ENCODE results near the gene ZNF48. TPM values are rescaled to one million over a fixed set of nuclear protein-coding genes. Genes with fewer than 3 reads are reported as not detected.
"Not testable (repeated sequence)": the region's sequence is repeated elsewhere in the genome, so short reads cannot be mapped to it uniquely, and the experiment has no call there.

Gene ZNF48
- total RNA-seq, 4 donors from 2014 or later: 2.8 to 5.9 (median 4.5) TPM

DNA sequence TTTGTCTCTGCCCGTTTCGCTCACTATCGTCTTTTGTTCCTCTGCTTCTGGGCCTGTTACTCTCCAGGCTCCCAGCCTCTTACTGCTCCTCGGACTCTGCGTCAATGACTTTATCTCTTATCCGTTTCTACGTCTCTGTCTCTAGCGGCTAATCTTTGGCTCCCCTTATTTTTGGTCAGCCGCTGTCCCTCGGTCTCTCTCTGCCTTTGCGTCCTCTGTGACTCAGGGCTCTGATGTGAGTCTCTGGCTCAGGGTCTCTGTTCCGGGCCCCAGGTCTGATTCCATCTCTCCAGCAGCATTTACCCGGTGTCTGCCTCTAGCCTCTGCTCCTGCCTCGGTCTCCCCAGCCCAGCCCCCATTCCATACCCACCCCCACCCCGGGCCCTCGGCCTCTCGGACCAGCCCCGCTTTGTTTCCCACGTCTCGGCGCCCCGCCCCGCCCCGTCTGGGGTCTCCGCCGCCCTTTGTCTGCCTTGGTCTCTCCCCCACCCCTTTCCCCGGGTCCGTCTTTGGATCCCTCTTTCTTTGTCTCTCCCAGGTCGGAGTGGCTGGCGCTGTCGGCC is 547 bp upstream of the ZNF48 start:
- TF ChIP-seq, protein P1, sequence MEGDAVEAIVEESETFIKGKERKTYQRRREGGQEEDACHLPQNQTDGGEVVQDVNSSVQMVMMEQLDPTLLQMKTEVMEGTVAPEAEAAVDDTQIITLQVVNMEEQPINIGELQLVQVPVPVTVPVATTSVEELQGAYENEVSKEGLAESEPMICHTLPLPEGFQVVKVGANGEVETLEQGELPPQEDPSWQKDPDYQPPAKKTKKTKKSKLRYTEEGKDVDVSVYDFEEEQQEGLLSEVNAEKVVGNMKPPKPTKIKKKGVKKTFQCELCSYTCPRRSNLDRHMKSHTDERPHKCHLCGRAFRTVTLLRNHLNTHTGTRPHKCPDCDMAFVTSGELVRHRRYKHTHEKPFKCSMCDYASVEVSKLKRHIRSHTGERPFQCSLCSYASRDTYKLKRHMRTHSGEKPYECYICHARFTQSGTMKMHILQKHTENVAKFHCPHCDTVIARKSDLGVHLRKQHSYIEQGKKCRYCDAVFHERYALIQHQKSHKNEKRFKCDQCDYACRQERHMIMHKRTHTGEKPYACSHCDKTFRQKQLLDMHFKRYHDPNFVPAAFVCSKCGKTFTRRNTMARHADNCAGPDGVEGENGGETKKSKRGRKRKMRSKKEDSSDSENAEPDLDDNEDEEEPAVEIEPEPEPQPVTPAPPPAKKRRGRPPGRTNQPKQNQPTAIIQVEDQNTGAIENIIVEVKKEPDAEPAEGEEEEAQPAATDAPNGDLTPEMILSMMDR (IDR thresholded peaks at IDR 0.05): no peak
- no peak for TF ChIP-seq POLR2A (IDR thresholded peaks at IDR 0.05)
- WGBS, 2 donors: 13 to 17% methylated on average over 17 to 28 of the region's 31 CpGs

DNA sequence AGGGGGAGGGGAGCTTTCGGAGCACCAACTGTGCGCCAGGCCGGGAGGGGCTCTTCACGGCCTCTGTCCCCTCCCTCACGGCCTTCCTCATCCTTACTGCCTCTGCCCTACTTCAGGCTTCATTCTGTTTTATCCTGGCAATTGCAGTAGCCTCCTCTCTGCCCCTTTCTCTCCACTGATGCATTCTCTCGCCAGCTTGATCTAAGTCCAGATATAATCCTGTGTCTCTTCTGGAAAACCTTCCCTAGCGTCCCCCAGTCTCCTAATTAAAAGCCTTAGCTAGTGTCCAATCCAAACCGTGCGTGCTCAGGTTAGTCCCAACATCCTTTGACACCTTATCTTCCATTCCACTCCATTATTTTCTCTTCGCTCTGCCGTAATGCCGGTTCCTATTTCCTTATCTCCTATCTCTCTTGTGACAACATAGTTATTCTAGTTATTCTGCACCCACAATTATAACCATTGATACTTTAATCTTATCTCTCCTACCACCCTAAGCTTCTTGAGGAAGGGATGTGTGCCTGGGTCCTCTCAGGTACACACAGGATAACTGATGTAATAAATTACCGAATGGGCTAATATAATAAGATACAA is 869 bp downstream of the ZNF48 start:
- Histone ChIP-seq H3K27me3 (no peaks in the 10 kb centered on the region), H3K4me1 (peaks cover 5 to 62% (median 24%) of the 10 kb centered on the region in 3 donors), H3K4me3 (peak overlapping the region; percentile 76 to 96 (median 83)), H3K27ac (peak overlapping the region; percentile 74 to 86 (median 82)), H3K36me3 (peaks cover 0 to 18% (median 0%) of the 10 kb centered on the region in 3 donors), H3K9me3 (no peaks in the 10 kb centered on the region)
- WGBS, 2 donors: 13 to 14% methylated on average over 13 of the region's 13 CpGs
- intact Hi-C loops (cut with DNase I): no loop called here
- TF ChIP-seq, protein P1 (IDR thresholded peaks at IDR 0.05): no peak
- TF ChIP-seq POLR2A (IDR thresholded peaks at IDR 0.05): no peak
- no peak for DNase-seq

More for the DNA sequence above, 547 bp upstream of the ZNF48 start:
- peaks cover 5 to 50% (median 17%) of the 10 kb centered on the region in 3 donors for H3K4me1 ChIP-seq
- H3K27me3 ChIP-seq: no peaks in the 10 kb centered on the region
- intact Hi-C loops (cut with DNase I): no loop called here
- H3K27ac ChIP-seq: peak overlapping the region; percentile 74 to 86 (median 82)
- H3K9me3 ChIP-seq: no peaks in the 10 kb centered on the region
- no peak for DNase-seq
- H3K4me3 ChIP-seq: peak overlapping the region; percentile 76 to 96 (median 83)
- peaks cover 0 to 18% (median 0%) of the 10 kb centered on the region in 3 donors for H3K36me3 ChIP-seq

DNA sequence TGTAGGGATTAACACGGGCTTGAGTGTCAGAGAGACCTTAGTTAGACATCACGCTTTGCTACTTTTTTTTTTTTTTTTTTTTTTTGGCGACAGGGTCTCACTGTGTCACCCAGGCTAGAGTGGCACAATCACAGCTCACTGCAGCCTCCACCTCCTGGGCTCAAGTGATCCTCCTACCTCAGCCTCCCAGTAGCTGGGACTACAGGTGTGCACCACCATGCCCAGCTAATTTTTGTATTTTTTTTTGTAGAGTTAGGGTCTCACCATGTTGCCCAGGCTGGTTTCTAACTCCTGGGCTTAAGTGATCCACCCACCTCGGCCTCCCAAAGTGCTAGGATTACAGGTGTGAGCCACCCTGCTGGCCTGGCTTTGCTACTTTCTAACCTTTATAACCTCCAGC is 1.4 kb downstream of the ZNF48 start:
- H3K36me3 ChIP-seq: peaks cover 0 to 18% (median 0%) of the 10 kb centered on the region in 3 donors
- peaks cover 5 to 64% (median 26%) of the 10 kb centered on the region in 3 donors for H3K4me1 ChIP-seq
- H3K27ac ChIP-seq; H3K27me3 ChIP-seq; H3K9me3 ChIP-seq; intact Hi-C loops (cut with DNase I); DNase-seq; H3K4me3 ChIP-seq: not testable (repeated sequence)
- WGBS, 2 donors: 70 to 72% methylated on average over 4 of the region's 4 CpGs

DNA sequence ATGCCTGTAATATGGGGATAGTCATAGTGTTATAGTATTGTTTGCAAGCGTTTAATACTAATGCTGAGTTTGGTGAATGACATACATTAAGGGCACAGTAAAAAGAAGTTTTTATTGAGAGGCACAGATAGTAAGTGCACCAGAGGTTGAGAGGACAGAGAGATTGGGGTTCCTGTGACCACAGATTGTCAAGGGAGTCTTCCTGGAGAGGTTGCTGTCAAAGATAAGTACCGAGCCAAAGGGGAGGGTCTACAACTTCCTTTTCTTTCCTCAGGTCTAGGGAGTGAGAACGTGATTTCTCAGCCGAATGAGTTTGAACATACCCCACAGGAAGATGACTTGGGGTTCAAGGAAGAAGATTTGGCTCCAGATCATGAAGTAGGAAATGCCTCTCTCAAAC is 1.8 kb downstream of the ZNF48 start:
- Histone ChIP-seq H3K4me3 (no peak overlapping the region), H3K4me1 (peaks cover 5 to 64% (median 26%) of the 10 kb centered on the region in 3 donors), H3K9me3 (no peaks in the 10 kb centered on the region), H3K36me3 (peaks cover 0 to 18% (median 0%) of the 10 kb centered on the region in 3 donors), H3K27me3 (no peaks in the 10 kb centered on the region), H3K27ac (no peak overlapping the region)
- intact Hi-C loops (cut with DNase I): no loop called here
- no peak for DNase-seq
- TF ChIP-seq POLR2A (IDR thresholded peaks at IDR 0.05): no peak
- TF ChIP-seq, protein P1 (IDR thresholded peaks at IDR 0.05): no peak
- WGBS, 2 donors: 75 to 89% methylated on average over 3 to 4 of the region's 4 CpGs

DNA sequence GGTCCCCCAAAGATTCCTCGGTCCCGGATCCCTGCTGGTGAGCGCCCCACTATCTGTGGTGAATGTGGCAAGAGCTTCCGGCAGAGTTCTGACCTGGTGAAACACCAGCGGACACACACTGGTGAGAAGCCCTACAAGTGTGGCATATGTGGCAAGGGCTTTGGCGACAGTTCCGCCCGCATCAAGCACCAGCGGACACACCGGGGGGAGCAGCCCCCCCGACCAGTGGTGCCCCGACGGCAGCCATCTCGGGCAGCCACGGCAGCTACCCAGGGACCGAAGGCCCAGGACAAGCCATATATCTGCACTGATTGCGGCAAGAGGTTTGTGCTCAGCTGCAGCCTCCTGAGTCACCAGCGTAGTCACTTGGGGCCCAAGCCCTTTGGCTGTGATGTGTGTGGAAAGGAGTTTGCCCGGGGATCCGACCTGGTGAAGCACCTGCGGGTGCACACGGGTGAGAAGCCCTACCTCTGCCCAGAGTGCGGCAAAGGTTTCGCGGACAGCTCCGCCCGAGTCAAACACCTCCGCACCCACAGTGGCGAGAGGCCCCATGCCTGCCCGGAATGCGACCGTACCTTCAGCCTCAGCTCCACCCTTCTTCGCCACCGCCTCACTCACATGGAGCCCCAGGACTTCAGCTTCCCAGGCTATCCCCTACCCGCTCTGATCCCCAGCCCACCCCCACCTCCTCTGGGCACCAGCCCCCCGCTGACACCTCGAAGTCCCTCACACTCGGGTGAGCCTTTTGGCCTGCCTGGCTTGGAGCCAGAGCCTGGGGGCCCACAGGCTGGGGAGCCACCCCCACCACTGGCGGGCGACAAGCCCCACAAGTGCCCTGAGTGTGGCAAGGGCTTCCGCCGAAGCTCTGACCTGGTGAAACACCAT is 2.8 kb downstream of the ZNF48 start:
- Histone ChIP-seq H3K4me1 (peaks cover 5 to 64% (median 26%) of the 10 kb centered on the region in 3 donors), H3K36me3 (peaks cover 0 to 18% (median 0%) of the 10 kb centered on the region in 3 donors), H3K4me3 (no peak overlapping the region), H3K27ac (no peak overlapping the region), H3K27me3 (no peaks in the 10 kb centered on the region), H3K9me3 (no peaks in the 10 kb centered on the region)
- WGBS, 2 donors: 90 to 91% methylated on average over 3 to 24 of the region's 42 CpGs
- TF ChIP-seq, protein P1 (IDR thresholded peaks at IDR 0.05): no peak
- no peak for TF ChIP-seq POLR2A (IDR thresholded peaks at IDR 0.05)
- DNase-seq: no peak
- intact Hi-C loops (cut with DNase I): no loop called here

All from esophagus squamous epithelium (tissue), 5 donors.